ENCODE measurements around the gene LSM14B. TPM values are rescaled to one million over a fixed set of nuclear protein-coding genes. Genes with fewer than 3 reads are reported as not detected.
A peak's percentile ranks its signal among the peaks of the same experiment; 100 is the strongest.

The LSM14B gene
- total and polyA plus RNA-seq, 4 donors: 16.4 to 41.7 (median 27.8) TPM

GRCh38 chr20:62120990-62121775 is 1.1 kb upstream of the LSM14B start:
- no peak for TF ChIP-seq CTCF (IDR thresholded peaks at IDR 0.05; ENCODE audit: control extremely low read depth, extremely low read depth)
- H3K27me3 ChIP-seq (ENCODE audit: control insufficient read depth in 3 of 3, insufficient read depth in 3 of 3, low read length in 2 of 3): peaks cover 0 to 20% (median 7%) of the 10 kb centered on the region in 3 donors
- H3K36me3 ChIP-seq (ENCODE audit: control insufficient read depth in 4 of 4, insufficient read depth in 4 of 4, low read length in 4 of 4): peaks cover 3 to 12% (median 11%) of the 10 kb centered on the region in 4 donors
- no peak for ATAC-seq (ENCODE audit: insufficient read depth, low FRiP score)
- peak overlapping the region; percentile 57 for H3K4me3 ChIP-seq
- H3K4me1 ChIP-seq (ENCODE audit: control insufficient read depth in 5 of 5, insufficient read depth in 5 of 5, low read length in 5 of 5): peaks cover 0 to 12% (median 6%) of the 10 kb centered on the region in 5 donors
- DNase-seq: no peak
- peak overlapping the region; percentile 94 to 98 for H3K27ac ChIP-seq (ENCODE audit: low read depth in 1 of 2, low read length in 1 of 2)
- H3K9me3 ChIP-seq (ENCODE audit: control insufficient read depth in 4 of 4, insufficient read depth in 3 of 4, low read length in 3 of 4): peaks cover 0 to 8% (median 0%) of the 10 kb centered on the region in 4 donors
- WGBS, 2 donors: 19 to 20% methylated on average over 45 of the region's 45 CpGs
- H3K9ac ChIP-seq (ENCODE audit: insufficient read depth in 1 of 2, low read length in 2 of 2): peak overlapping the region; percentile 25 to 61

- TF ChIP-seq CTCF (IDR thresholded peaks at IDR 0.05; ENCODE audit: control extremely low read depth, extremely low read depth): no peak
- Histone ChIP-seq H3K36me3 (ENCODE audit: control insufficient read depth in 4 of 4, insufficient read depth in 4 of 4, low read length in 4 of 4) (peaks cover 7 to 28% (median 23%) of the 10 kb centered on the region in 4 donors), H3K4me3 (peak overlapping the region; percentile 76), H3K4me1 (ENCODE audit: control insufficient read depth in 5 of 5, insufficient read depth in 5 of 5, low read length in 5 of 5) (peaks cover 0 to 12% (median 6%) of the 10 kb centered on the region in 5 donors), H3K27me3 (ENCODE audit: control insufficient read depth in 3 of 3, insufficient read depth in 3 of 3, low read length in 2 of 3) (peaks cover 0 to 7% (median 0%) of the 10 kb centered on the region in 3 donors), H3K9ac (ENCODE audit: insufficient read depth in 1 of 2, low read length in 2 of 2) (peak overlapping the region in 1 of 2 donors; percentile 17), H3K9me3 (ENCODE audit: control insufficient read depth in 4 of 4, insufficient read depth in 3 of 4, low read length in 3 of 4) (no peaks in the 10 kb centered on the region), H3K27ac (ENCODE audit: low read depth in 1 of 2, low read length in 1 of 2) (peak overlapping the region; percentile 89 to 90)
- ATAC-seq (ENCODE audit: insufficient read depth, low FRiP score) (peak; percentile 13), DNase-seq (peak; percentile 33 to 35 (median 34))
- WGBS, 2 donors: 0 to 1% methylated on average over 50 to 77 of the region's 77 CpGs
These were observed 577 bp downstream of the LSM14B start for GRCh38 chr20:62122654-62123449.

- ATAC-seq (ENCODE audit: insufficient read depth, low FRiP score) (no peak), DNase-seq (no peak)
- peak overlapping the region; percentile 57 to 90 for H3K27ac ChIP-seq (ENCODE audit: low read depth in 1 of 2, low read length in 1 of 2)
- peak overlapping the region; percentile 76 for H3K4me3 ChIP-seq
- peak overlapping the region in 1 of 2 donors; percentile 54 for H3K9ac ChIP-seq (ENCODE audit: insufficient read depth in 1 of 2, low read length in 2 of 2)
- H3K36me3 ChIP-seq (ENCODE audit: control insufficient read depth in 4 of 4, insufficient read depth in 4 of 4, low read length in 4 of 4): peaks cover 11 to 35% (median 26%) of the 10 kb centered on the region in 4 donors
- peaks cover 0 to 12% (median 6%) of the 10 kb centered on the region in 5 donors for H3K4me1 ChIP-seq (ENCODE audit: control insufficient read depth in 5 of 5, insufficient read depth in 5 of 5, low read length in 5 of 5)
- WGBS, 2 donors: 31 to 43% methylated on average over 19 of the region's 19 CpGs
- H3K9me3 ChIP-seq (ENCODE audit: control insufficient read depth in 4 of 4, insufficient read depth in 3 of 4, low read length in 3 of 4): no peaks in the 10 kb centered on the region
- TF ChIP-seq CTCF (IDR thresholded peaks at IDR 0.05; ENCODE audit: control extremely low read depth, extremely low read depth): no peak
- peaks cover 0 to under 1% (median 0%) of the 10 kb centered on the region in 3 donors for H3K27me3 ChIP-seq (ENCODE audit: control insufficient read depth in 3 of 3, insufficient read depth in 3 of 3, low read length in 2 of 3)
These were observed 1.3 kb downstream of the LSM14B start for GRCh38 chr20:62123450-62124118.

Data from lung (tissue), 12 donors.